GM23248 (cell line): ENCODE results near the gene YOD1. TPM values are rescaled to one million over a fixed set of nuclear protein-coding genes. Genes with fewer than 3 reads are reported as not detected.

Experiments
- DNase-seq: peaks from one replicate; pipeline ENCODE4 v3.0.0-alpha.2; 2015
- H2AFZ ChIP-seq: fragments of 200-600 bp; sonication (generic); 2 replicates; pipeline ENCODE4 v1.6.1; 2016; ENCODE audit warnings: antibody characterized with exemption
- H3F3A ChIP-seq: fragments of 200-600 bp; sonication (generic); 2 replicates; pipeline ENCODE4 v1.6.1; 2016; ENCODE audit warnings: mild to moderate bottlenecking, antibody characterized with exemption, mixed run types; ENCODE audit not compliant: insufficient read depth
- H3K27ac ChIP-seq: fragments of 200-600 bp; sonication (generic); 2 replicates; pipeline ENCODE4 v1.5.1; 2016; ENCODE audit warnings: mild to moderate bottlenecking
- H3K27me3 ChIP-seq: fragments of 200-600 bp; sonication (generic); replicated peaks from 2 replicates; pipeline ENCODE4 v1.6.1; 2016; ENCODE audit warnings: mild to moderate bottlenecking; ENCODE audit not compliant: insufficient read depth
- H3K36me3 ChIP-seq: fragments of 200-600 bp; sonication (generic); 2 replicates; pipeline ENCODE4 v1.6.1; 2016; ENCODE audit warnings: low read depth, mild to moderate bottlenecking
- H3K4me1 ChIP-seq: fragments of 200-600 bp; sonication (generic); 2 replicates; pipeline ENCODE4 v1.6.1; 2016; ENCODE audit warnings: mild to moderate bottlenecking; ENCODE audit not compliant: insufficient read depth
- H3K4me2 ChIP-seq: fragments of 200-600 bp; sonication (generic); one replicate; pipeline ENCODE4 v1.6.1; 2016; ENCODE audit warnings: mild to moderate bottlenecking; ENCODE audit not compliant: unreplicated experiment
- H3K4me3 ChIP-seq: fragments of 200-600 bp; sonication (generic); 2 replicates; pipeline ENCODE4 v1.5.1; 2016; ENCODE audit warnings: mild to moderate bottlenecking
- H3K79me2 ChIP-seq: fragments of 200-600 bp; sonication (generic); 2 replicates; pipeline ENCODE4 v1.6.1; 2016; ENCODE audit warnings: mild to moderate bottlenecking; ENCODE audit not compliant: insufficient read depth
- H3K9ac ChIP-seq: fragments of 200-600 bp; sonication (generic); 2 replicates; pipeline ENCODE4 v1.6.1; 2016; ENCODE audit warnings: mild to moderate bottlenecking
- H3K9me2 ChIP-seq: fragments of 200-600 bp; sonication (generic); 2 replicates; pipeline ENCODE4 v1.6.1; 2016; ENCODE audit warnings: mixed run types, mild to moderate bottlenecking, moderate library complexity; ENCODE audit not compliant: insufficient read depth
- H3K9me3 ChIP-seq: fragments of 200-600 bp; sonication (generic); one replicate; pipeline ENCODE4 v1.6.1; 2017; ENCODE audit warnings: low read depth
- H4K20me1 ChIP-seq: fragments of 200-600 bp; sonication (generic); 2 replicates; pipeline ENCODE4 v1.6.0; 2016; ENCODE audit not compliant: insufficient read depth
- EZH2 ChIP-seq: fragments of 200-600 bp; sonication (generic); IDR thresholded peaks from 2 replicates; pipeline ENCODE4 v1.6.1; 2018; ENCODE audit warnings: antibody characterized with exemption, mild to moderate bottlenecking; ENCODE audit not compliant: insufficient read depth, poor library complexity, severe bottlenecking
- EZH2phosphoT487 ChIP-seq: fragments of 200-600 bp; sonication (generic); IDR thresholded peaks from 2 replicates; pipeline ENCODE4 v1.6.1; 2018; ENCODE audit warnings: antibody characterized with exemption, moderate library complexity, mild to moderate bottlenecking, low read depth; ENCODE audit not compliant: insufficient read depth
- WGBS, 2 experiments: methylation state at CpG; one replicate each; pipeline ENCODE4 v1.1.6; 2015 to 2017; ENCODE audit warnings: low lambda C conversion rate in 2 of 2, low coverage in 1 of 2; ENCODE audit errors: missing lambda C conversion rate in 2 of 2; 5-methylcytosine and 5-hydroxymethylcytosine counted together
- in situ Hi-C: fragments of 300-500 bp; cut with MboI; formaldehyde crosslinking; loops from 2 replicates; pipeline ENCODE4 v1.15.0; 2020
- polyA plus RNA-seq: library from polyadenylated mRNA; unstranded; fragments of >200 nt; fragmentation: Nextera tagmentation; extraction: Ambion mirVana; gene quantifications from 2 replicates; pipeline ENCODE4 v1.2.1, GENCODE V29; 2016
- total RNA-seq: library from RNA; depleted of rRNA; stranded (reverse); fragments of >200 nt; shearing (Covaris generic); gene quantifications from 2 replicates; pipeline ENCODE4 v1.2.3, GENCODE V29; 2014; rRNA removed

The YOD1 gene
- 6.7 and 7.8 TPM in 2 replicates for total RNA-seq
- 2.4 TPM in 2 replicates for polyA plus RNA-seq

DNA sequence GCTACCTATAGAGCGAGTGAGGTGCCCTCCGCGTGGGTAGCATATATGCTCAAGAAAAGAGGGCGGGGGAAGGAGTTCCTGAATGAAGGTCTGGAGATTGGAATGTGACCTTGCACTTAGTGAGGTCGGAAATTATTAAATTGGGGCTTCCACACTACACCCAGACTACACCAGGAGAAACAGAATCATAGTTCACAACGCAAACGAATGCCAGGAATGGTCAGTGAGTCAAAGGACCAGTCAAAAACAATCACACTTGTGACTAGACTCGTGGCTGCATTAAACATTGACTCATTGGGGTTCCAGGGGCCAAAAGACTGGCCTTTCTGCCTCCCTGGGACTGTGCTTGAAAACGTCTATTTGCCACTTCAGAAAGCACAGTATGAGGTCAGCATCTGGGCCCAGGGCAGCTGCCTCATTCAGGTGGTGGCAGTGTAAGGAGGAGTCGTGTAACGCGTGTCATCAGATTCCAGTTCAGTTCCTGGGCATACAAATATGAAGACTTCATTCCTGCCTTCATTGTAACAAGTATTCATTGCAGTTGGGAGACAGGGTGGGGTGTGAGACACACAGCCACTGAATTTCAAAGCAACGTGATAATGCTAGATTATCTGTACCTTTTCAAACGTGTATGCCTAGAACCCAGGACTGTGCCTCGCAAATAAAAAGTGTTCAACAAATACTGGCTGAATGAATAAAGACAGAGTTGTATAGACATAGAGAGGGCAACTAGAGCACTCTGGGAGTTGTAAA, at the start of gene YOD1:
Gene YOD1, minus strand, starts transcription at position 18 of the 753 bp plus-strand sequence. CDS start 178 bp downstream, outside the sequence.
- in situ Hi-C loops, result no loop called here
- 24% methylated on average over 15 of the region's 15 CpGs for WGBS, 2 experiments
- Histone ChIP-seq H3K9ac (peak within 1 kb of the TSS; percentile 93), H3K9me2 (no peaks in the 10 kb centered on the region), H3K27me3 (no peaks in the 10 kb centered on the region), H3K79me2 (peaks cover 43% of the 10 kb centered on the region), H3K4me1 (peaks cover 33% of the 10 kb centered on the region), H3F3A (peaks cover 24% of the 10 kb centered on the region), H3K36me3 (peaks cover 24% of the 10 kb centered on the region), H4K20me1 (no peaks in the 10 kb centered on the region; the same call in 1 of the 2 replicates), H2AFZ (peak within 1 kb of the TSS; percentile 96), H3K4me3 (peak within 1 kb of the TSS; percentile 98), H3K9me3 (no peaks in the 10 kb centered on the region), H3K4me2 (peak within 1 kb of the TSS; percentile 86), H3K27ac (peak within 1 kb of the TSS; percentile 94)
- peak; percentile 90 for DNase-seq
- TF ChIP-seq EZH2, result no peak
- TF ChIP-seq EZH2phosphoT487, result no peak

- no peak overlapping the region for H2AFZ ChIP-seq
- in situ Hi-C loops, result no loop called here
Measured at GRCh38 chr1:207097871-207098324, 46.9 kb upstream of the YOD1 start.

DNA sequence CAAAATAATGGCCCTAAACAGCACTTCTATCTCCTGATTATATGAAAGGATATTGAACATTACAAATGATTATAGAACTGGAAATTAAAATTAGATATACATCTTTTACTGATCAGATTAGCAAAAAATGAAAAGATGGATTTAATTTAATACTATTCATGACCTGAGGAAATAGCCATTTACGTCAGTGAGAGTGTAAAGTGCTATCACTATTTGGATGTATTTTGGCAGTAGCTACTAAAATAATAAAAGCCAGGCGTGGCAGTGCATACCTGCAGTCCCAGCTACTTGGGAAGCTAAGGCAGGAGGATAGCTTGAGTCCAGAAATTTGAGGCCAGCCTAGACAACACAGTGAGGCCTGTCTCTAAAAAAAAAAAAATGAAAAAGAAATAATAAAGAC, 42.9 kb upstream of the YOD1 start:
- 19 to 24% methylated on average over 2 of the region's 2 CpGs for WGBS, 2 experiments
- no peaks in the 10 kb centered on the region; the same call in 1 of the 2 replicates for H3K27me3 ChIP-seq

More at GRCh38 chr1:207097871-207098324, 46.9 kb upstream of the YOD1 start:
- no peak for DNase-seq
- Histone ChIP-seq H3K27me3 (peaks cover 8% of the 10 kb centered on the region), H3K4me2 (no peak overlapping the region), H4K20me1 (no peaks in the 10 kb centered on the region), H3K9ac (no peak overlapping the region), H3F3A (no peaks in the 10 kb centered on the region), H3K4me3 (no peak overlapping the region), H3K27ac (no peak overlapping the region), H3K79me2 (no peaks in the 10 kb centered on the region), H3K9me2 (no peaks in the 10 kb centered on the region), H3K36me3 (no peaks in the 10 kb centered on the region), H3K9me3 (no peaks in the 10 kb centered on the region), H3K4me1 (no peaks in the 10 kb centered on the region)
- WGBS, 2 experiments, result 63 to 73% methylated on average over 3 of the region's 3 CpGs
- no peak for TF ChIP-seq EZH2phosphoT487
- TF ChIP-seq EZH2, result no peak

DNA sequence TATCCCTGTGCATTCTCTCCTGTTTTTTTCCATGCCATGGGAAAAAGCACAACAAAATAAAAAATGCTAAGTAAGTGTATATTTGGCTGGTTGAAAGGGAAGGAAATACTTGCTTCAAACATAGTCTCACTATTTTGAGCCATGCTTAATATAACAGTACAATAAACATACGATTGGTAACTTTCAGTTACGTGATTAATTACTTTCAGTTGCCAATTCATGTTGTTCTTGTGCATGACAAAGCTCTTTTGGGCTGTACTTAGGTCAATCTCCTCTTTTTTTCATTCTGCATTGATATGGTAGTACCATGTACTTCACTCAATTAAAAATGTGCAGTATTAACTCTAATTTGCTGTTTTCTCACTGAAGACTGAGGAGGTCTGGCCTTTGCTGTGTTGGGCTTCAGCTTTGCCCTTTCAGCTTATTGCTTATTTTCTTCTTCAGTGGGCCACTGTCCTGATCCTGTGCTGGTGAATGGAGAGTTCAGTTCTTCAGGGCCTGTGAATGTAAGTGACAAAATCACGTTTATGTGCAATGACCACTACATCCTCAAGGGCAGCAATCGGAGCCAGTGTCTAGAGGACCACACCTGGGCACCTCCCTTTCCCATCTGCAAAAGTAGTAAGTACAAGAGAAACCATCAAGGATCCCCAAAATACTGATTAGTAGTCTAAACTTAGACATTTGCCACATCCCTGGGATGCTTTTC, 40.3 kb upstream of the YOD1 start:
- Histone ChIP-seq H3F3A (no peaks in the 10 kb centered on the region), H3K79me2 (no peaks in the 10 kb centered on the region), H3K4me3 (no peak overlapping the region), H2AFZ (no peak overlapping the region), H3K9ac (no peak overlapping the region), H3K9me2 (no peaks in the 10 kb centered on the region), H3K4me1 (no peaks in the 10 kb centered on the region), H3K9me3 (no peaks in the 10 kb centered on the region), H3K27ac (no peak overlapping the region), H3K36me3 (no peaks in the 10 kb centered on the region), H3K4me2 (no peak overlapping the region), H3K27me3 (peaks cover 8% of the 10 kb centered on the region), H4K20me1 (no peaks in the 10 kb centered on the region)
- in situ Hi-C loops, result no loop called here
- DNase-seq, result no peak
- 72 to 80% methylated on average over 4 of the region's 4 CpGs for WGBS, 2 experiments
- TF ChIP-seq EZH2 (no peak), EZH2phosphoT487 (no peak)

More for the DNA sequence above, 42.9 kb upstream of the YOD1 start:
- Histone ChIP-seq H3K79me2 (no peaks in the 10 kb centered on the region), H3K27ac (no peak overlapping the region), H3K4me3 (no peak overlapping the region), H3K9me3 (no peaks in the 10 kb centered on the region), H3K36me3 (no peaks in the 10 kb centered on the region), H4K20me1 (no peaks in the 10 kb centered on the region), H3K9ac (no peak overlapping the region), H3K4me1 (no peaks in the 10 kb centered on the region), H3K9me2 (no peaks in the 10 kb centered on the region), H2AFZ (no peak overlapping the region), H3F3A (no peaks in the 10 kb centered on the region), H3K4me2 (no peak overlapping the region)
- in situ Hi-C loops, result no loop called here
- TF ChIP-seq EZH2phosphoT487, result no peak
- no peak for TF ChIP-seq EZH2
- no peak for DNase-seq
